COLO829 (cell line): ENCODE data around the gene SPSB4.

Source experiments
- DNase-seq: peaks from one replicate; pipeline ENCODE4 v3.0.0; 2012; ENCODE audit warnings: low spot score

Gene SPSB4

DNA sequence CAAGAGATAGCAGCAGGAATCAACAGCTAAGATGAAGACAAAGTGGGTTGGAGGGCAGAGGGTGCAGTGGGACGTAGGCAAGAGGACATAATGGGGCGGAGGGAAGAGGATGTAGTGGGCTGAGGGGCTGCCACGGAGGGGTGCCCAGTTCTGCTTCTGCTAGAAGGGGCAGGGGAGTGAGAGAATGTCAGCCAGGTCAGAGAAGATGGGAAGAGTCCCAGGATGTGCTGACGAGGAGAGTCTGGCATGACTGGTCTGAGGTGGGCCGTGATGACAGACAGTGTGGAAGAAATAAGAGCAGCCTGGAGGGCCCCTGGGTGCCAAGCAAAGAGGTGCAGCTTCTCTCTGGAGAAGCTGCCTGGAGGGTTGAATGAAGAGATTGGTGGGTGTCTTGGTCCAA, 4.0 kb downstream of the SPSB4 start:
- DNase-seq: no peak

DNA sequence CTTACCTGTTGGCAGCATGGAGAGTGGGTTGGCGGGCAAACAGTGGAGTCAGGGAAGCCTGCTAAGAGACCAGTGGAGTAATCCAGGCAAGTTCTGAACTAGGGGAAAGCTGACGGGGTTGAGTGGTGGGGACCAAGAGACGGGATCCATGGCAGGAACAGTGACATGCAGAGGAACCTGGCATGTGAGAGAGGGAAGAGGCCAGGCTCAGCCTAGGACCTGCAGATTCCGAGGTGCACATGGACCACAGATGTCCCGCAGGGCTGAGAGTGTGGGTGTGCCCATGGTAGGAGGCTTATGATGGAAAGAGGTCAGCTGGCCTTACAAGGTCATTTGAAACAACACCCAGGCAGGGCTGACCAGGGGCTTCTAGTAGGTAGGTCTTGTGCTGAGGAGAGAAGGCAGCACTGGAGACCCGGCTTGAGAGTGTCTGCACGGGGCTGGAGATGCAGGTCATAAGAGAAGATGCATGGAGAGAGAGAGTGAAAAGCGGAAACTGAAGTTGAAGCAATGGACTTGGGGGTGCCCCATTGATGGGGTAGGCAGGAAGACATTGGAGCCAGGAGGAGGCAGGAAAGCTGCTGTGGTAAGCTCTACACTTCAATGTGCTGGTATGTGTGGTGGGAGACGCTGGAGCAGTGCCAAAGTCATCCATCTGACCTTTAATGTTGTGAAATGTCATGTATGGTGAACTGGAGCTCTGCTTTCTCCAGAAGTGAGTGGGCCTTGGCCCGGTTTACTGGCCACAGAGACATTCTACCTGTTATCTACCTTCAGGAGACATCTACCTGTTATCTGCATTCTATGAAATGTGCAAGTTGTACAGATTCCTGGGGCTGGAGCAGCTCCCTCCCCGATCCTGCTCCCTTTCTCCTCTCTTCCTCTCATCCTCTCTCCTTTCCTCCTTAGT, 4.6 kb downstream of the SPSB4 start:
- no peak for DNase-seq

DNA sequence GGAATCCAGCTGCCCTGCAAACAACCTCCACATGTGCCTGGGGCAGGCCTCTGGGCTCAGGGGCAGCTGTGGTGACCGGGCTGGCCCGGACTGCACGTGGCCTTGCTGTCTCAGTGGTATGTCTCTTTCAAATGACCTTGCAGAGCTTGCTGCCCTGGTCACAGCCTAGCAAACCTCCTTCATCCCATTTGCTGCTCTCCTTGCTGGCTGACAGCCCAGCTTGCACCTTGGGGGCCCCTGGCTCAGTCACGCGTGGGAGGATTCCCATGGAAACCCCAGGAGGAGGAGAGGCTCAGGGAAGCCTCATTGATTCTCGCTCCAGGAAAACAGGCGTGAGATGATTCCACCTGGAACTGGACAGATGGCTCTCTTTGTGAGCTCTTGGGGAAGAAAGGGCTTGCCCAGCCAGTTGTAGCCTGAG, 5.6 kb downstream of the SPSB4 start:
- no peak for DNase-seq

DNA sequence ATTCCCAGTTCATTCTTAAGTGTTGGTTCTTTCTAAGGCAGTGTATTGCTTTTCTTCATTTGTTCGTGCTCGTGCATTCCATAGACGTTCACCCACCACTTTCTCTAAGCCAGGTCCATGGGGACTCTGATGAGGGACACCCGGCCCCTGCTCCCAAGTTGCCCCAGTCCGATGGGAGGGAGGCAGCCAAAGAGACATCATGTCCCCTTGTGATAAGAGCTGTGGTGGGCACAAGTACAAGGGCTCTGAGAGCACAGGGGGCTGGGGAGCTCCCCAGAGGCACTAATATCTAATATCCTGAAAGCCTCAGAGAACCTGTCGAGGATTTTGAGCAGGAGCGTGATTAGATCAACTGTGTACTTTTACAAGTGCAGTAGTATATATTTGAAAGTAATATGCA, 6.3 kb downstream of the SPSB4 start:
- no peak for DNase-seq

DNA sequence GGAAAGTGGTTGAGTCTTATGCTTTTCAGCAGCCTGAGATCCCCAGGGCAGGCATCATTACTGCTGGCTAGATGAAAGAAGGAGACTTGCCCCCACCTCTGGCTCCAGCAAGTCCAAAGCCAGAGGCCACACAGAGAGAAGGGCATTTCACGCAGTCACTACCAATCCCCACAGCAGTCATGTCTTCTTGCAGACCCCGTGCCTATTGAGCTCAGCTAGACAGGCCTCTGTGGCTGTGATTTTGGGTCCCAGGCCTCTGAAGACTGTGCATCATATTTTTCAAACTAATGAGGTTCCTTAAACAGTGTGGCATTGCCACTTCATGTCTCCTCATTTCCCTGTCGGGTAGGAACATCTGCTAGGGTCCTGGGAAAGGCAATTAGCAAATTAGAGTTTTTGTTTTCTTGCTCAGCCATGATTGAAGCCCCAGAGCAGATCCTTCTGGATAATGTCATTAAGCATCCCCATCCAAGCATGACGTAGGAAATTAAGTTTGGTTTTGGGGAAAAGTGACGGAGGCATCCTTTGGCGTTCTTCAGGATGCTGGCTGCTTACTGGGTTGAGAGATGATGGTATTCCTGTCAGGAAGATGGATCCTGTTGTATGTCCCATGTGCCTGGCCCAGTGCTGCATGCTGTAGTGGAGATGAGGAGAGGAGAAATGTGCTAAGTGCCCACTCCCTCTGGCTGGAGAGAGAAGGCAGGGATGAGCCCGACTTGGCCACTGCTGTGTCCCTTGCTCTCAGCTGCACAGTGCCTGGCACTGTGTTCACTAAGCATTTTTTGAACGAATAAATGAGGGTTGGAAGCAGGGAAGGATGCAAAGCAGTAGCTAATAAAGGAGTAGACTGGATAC, 7.0 kb downstream of the SPSB4 start:
- no peak for DNase-seq

DNA sequence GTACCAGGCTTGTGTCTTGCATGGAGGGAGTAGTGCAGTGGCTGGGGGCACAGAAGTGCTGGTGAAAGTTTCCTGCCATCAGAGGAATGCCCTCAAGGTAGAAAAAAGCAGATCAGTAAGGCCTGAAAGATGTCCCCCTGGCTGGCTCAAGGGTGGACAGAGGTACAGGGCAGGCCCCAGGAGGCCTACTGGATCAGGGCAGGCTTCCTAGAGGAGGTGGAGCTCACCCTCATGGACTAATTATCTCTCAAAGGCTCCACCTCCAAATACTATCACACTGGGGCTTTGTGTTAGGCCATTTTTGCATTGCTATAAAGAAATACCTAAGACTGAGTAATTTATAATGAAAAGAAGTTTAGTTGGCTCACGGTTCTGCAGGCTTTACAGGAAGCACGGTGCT, 7.8 kb downstream of the SPSB4 start:
- no peak for DNase-seq

DNA sequence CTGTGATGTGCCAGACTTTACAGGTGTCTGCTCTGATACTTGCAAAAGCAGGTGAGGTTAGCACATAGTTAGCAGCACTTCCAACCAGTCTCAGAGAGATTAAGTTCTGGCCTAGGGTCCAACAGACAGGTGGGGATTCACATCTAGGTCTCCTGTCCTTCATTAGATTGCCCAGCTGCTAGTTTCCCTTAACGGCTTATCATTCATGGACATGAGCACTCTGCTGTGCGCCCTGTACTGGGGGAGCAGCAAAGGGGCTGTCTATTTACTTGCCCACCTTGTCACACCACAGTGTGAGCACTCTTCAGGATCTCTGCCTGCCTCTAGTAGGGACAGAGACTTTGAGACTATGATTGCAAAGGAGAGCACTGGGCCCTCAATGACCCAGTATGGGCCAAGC, 8.7 kb downstream of the SPSB4 start:
- no peak for DNase-seq

DNA sequence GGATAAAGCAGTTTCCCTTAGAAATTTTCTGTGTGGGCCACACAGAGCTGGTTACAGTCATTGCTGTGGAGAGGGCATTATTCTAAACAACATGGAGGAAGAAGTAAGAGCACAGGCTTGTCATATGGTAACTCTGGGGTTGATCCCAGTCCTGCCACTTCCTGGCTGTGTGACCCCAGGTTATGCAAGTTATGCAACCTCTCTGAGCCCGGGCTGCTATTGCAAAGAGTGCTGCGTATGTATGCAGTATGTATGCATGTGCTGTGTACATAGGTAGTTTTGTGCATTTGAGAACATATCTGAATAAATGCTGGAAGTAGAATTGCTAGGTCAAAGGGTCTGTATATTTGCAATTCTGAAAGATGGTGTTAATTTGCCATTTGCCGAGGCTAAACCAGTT, 9.2 kb downstream of the SPSB4 start:
- DNase-seq: no peak

DNA sequence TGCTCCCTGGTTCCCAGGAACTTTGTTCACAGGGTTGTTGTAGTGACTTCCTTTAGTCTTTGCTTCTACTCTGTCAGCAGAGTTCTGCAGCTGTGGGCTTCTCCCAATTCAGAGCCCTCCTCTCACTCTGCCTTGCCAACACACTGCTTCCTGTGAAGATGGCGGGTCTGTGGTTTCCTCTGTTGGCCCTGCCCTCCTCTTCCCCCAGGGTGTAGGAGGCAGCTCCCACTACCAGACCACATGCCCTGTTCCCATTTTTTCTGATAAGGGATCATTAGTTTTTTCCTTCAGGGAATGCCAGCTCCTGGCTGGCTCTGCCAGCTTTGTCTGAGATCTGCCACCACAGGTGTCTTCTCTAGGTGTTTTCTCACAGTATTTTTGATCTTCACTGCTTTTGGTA, 12.7 kb downstream of the SPSB4 start:
- no peak for DNase-seq

DNA sequence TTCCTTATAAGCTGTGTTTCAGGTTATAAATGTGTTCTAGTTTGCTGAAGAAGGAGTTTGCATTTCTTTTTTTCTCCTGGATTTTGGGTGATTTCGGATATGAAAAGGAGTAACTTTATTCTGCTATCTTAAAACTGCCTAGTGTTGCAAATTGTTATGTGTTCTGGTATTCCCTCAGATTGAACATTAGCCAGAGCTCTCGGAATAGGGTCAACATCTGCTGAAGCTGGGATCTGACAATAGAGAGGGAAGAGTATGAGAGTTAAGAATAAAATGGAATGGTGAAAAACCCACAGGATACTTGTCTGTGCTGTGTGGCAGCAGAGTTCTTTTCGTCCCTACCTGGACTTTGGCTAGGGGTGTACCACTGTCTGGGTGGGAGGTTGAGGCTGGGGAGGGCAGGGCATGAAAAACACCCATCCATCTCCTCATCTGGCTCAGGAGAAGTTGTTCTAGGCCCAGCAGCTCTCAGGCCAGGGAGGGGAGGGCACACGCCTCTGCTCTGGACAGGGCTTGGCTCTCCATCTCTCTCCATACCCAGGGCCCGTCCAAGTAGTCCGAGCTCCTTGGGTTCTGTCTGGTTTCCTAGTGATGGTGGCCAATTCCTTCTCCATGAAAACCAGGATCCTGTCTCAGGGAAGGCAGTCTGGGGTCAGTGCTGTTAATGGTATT, 13.2 kb downstream of the SPSB4 start:
- no peak for DNase-seq

DNA sequence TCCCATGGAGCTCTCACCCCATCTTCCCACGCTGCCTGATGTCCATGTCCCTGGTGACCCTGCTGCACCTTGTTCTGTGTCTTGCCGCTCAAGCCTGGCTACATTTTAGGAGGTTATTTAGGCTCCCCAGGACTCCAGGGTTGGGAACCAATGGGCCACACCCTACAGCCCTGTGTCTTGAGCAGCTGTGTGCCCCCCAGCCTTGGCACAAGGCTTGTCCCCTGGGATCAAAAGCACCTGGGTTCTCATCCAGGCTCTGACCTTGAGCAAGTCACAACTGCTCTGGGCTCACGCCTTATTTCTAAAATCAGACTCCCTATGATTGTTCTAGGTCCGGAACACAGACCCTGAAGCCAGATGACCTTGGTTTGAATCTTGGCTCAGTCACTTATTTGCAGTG, 14.1 kb downstream of the SPSB4 start:
- DNase-seq: no peak

DNA sequence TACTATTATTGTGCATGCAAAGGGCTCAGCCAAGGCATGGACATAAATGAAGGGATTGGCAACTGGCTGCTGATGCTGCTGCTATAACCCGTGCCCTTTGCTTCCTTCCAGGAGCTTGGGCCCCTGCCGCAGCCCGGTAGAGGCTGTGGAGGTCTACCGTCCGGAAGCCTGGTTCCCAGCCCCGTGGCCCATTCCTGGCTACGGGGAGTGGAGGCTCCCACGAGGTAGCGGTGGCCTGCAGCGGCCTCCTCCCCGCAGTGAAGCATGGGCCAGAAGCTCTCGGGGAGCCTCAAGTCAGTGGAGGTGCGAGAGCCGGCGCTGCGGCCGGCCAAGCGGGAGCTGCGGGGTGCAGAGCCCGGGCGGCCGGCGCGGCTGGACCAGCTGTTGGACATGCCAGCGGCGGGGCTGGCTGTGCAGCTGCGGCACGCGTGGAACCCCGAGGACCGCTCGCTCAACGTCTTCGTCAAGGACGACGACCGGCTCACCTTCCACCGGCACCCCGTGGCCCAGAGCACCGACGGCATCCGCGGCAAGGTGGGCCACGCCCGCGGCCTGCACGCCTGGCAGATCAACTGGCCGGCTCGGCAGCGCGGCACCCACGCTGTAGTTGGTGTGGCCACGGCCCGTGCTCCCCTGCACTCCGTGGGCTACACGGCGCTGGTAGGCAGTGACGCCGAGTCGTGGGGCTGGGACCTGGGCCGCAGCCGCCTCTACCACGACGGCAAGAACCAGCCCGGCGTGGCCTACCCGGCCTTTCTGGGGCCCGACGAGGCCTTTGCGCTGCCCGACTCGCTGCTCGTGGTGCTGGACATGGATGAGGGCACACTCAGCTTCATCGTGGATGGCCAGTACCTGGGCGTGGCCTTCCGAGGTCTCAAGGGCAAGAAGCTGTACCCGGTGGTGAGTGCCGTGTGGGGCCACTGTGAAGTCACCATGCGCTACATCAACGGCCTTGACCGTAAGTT, 15.0 kb downstream of the SPSB4 start:
- no peak for DNase-seq

DNA sequence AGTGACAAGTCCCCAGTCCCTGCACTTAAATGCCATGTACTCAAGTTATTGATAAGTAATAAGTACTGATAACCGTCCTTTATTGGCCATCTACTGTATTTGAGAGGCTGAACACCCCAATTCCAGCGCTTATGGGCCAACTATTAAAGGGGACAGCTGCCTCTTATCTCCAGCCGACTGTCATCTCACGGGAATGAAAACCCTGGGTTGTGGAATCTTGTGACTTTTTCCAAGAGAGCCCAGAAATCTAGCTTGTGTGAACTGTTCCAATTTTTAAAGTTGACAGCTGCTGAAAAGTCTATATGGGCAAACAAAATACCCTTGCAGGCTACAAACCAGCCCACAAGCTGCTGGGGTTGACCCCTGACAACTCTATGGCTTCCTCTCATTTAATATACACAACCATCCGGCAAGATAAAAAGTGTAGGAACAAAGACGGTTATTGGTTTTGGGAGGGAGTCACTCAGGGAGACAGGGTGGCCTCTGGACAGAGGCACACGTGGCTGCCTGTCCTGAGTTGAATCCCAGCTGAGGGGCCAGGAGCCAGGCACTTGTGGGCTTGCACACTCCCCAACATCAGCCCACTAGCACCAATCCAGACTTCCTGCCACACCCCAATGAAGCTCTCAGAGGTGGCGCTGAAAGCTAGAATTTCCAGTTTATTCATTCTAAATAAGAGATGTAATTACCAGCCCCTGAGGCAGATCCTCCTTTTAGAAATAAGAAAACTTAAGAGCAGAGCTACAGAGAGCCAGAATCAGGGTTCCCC, 16.2 kb downstream of the SPSB4 start:
- no peak for DNase-seq

DNA sequence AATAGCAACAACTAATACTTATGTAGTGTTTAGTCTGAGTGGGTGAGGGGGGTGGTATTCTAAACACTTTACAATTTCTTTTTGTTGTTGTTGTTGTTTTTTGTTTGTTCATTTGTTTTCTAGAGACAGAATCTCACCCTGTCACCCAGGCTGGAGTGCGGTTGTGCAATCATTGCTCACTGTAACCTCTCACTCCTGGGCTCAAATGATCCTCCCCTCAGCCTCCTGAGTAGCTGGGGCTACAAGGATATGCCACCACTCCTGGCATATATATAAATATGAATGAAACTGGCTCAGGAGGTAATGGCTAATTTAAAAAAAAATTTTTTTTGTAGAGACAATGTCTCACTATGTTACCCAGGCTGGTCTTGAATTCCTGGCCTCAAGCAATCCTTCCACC, 19.1 kb downstream of the SPSB4 start:
- no peak for DNase-seq

DNA sequence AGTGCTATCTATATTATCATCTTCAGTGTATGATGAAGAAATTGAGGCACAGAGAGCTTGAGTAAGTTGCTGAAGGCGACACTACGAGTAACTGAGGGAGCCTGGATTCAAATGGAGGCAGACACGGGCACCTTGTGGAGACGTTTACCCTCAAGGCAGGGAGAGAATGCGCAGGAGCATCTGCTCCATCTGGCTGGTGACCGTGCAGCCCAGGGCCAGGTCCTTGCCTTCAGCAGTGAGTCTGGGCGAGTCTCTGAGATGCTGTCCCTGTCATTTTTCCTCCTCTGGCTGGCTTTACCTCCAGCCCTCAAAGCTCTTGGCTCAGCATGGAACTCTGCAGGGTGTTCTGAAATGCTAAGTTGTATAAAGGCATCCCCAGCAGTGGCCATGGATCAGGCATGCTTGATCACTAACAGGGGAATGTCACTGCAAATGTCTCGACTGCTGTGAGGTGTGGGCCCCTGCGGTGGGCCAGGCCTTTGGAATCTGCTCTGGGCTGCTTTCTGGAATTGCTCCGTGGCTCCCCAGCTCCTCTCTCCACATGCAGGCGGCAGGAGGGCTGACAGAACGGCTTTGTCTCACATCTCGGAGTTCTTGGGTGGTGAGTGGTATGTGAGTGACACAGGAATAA, 19.7 kb downstream of the SPSB4 start:
- no peak for DNase-seq

DNA sequence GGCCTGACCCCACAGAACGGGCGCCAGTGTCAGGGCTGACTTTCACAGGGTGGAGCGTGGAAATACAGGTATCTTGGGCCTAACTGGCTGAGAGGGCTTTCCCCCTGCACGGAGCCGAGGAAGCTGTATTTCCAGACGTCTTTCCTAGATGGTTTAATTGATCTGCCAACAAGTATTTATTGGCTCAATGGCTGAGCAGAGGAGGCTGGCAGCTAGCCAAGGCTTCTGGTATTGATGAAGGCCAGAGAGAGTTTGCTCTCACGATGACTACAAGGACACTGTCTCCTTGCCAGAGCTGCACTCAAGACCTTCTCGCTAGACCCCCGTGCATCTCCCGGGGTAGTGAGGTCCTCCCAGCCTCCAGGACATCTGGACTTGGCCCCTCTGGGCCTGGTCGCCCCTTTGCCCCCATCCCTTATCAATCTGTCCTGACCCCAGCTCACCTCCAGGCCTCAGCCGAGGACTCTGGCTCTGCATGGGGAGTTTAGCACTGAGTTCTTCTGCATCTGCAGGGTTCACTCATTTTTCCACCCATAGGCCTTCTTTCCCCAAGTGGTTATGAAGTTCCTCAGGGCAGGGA, 20.6 kb downstream of the SPSB4 start:
- DNase-seq: no peak

DNA sequence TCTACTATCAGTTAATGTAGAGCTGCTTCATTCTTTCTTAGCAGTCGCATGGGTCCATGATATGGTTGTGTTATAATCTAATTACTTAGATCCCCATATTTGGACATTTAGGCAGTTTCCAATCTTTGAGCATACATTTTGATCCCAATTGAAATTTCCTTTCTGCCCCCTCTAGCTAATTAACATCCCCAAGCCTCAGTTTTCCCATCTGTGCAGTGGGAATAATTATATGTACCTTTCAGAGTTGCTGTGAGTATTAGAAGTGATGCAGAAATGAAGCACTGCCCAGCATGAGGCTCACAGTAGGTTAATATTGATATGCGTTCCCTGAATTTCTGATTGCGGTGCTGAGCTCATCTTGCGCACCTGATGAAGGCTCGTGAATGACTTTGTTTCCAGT, 21.8 kb downstream of the SPSB4 start:
- DNase-seq: no peak

DNA sequence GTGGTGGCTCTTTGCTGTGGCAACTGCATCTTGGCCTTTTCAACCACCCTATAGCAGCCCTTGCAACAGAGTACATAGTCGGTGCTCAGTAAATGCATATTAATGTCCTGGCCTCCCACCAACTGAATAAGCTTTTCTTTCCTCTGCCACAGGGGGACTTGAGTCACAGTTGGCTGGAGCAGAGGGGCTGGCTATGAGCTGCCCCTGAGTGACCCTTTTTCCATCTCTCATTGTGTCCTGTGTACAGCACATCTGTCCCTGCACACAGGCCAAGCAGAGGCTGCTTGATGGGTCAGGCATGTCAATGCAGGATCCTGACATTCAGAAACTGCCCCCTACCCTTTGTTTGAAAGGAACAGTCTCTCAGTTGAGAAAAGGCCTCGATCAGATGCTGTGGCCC, 22.4 kb downstream of the SPSB4 start:
- no peak for DNase-seq

DNA sequence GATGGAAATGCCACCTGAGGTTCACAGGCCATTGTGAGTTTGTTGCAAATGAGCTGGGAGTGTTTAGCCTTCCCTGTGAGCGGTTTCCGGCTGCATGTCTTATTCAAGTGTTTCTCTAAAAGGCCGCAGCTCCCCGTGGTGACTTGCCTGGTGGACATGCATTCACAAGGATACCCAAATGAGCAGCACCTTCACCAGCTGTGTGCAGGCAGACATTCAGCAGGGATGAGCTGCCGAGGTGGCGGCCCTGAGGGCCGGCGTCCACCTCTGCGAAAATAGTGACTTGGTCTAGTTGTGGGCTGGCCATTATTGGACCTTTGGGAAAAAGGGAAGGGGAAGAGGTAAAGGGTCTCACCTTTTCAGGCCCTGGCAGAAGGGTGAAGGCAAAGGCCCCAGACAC, 23.4 kb downstream of the SPSB4 start:
- no peak for DNase-seq
